Measurements from ENCODE around the gene POLRMT.
"Not testable (repeated sequence)": the region's sequence is repeated elsewhere in the genome, so short reads cannot be mapped to it uniquely, and the experiment has no call there.

POLRMT gene

DNA sequence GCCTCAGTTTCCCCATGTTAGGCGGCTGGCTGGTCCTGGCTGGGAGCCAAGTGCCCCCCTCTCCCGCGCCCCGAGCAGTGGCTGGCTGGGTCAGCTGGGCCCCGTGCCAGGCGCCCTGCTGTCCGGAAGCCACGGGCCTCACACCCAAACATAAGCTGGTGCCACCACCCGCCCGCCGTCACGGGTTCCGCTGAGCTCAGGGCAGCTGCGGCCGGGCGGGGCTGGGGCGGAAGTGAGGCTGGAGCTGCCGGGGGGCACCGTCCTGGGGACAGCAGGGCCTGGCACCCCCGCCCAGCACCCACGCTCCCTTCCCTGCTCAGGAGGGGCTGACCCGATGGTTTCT is 24.4 kb downstream of the POLRMT start:
- DNase-seq: no peak

DNA sequence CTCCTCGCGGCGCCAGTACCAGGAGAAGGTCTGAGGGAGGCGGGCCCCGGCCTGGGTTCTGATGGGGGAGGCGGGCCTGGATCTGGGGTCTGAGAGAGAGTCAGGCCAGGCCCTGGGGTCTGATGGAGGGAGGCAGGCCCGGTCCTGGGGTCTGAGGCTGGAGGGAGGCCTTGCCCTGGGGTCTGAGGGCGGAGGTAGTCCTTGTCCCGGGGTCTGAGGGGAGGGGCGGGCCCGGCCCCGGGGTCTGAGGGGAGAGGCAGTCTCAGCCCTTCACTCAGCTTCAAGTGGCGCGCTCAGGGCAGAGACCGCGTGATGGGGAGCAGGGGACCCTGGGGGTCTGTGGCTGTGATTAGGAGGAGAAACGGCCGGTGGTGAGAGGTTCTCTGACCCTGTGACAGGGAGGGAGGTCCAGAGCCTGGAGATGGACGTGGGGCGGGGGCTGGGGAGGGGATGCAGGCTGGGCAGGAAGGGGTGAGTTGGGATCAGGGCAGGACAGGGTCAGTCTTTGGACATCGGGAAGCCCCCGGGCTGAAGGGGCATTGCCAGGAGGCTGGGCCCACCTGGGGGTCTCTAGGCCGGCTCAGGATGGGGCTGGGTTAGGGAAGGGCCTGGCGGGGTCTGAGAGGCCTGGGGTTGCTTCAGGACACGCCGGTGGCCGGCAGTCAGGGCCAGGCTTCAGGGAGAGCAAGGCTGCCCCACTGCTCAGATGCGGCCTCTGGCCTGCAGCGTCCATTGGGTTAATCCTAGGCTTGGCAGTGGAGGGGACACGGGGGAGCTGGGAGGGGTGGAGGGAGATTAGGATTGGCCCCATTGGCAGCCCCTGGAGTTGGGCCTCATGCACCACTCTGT is 25.0 kb downstream of the POLRMT start:
- no peak for DNase-seq

DNA sequence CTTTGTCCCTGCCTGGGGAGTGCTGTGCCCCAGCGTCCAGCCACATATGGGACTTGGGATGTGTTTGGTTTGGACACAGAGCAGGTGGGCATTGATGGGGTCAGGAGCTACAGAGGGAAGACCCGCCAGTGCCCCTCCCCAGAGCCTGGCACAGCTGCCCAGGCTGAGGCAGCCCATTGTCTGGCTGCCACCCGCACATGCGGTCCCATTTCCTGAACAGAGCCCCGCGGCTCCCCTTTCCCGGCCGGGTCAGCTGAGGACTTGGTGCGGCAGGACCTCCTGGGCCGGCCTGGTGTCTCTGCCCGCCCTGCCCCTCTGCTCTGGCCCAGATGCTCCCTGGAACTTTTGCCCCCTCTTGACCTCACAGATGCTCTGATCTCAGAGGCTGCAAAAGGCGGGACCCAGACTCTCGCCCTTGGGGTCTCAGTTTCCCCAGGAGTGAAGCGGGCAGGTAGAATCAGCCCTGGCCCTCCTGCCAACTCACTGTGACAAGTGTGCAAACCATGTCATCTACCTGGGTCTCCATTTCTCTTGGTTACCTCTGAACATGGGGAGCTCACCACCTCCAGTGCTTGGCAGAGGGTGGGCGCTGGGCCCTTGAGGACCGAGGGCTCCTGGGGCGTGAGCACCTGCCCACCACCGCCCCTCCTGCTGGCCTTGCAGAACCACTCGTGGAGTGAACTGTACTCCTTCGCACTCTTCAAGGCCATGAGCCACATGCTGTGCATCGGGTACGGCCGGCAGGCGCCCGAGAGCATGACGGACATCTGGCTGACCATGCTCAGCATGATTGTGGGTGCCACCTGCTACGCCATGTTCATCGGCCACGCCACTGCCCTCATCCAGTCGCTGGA is 25.8 kb downstream of the POLRMT start:
- no peak for DNase-seq

- DNase-seq: not testable (repeated sequence)
These were observed 28.0 kb downstream of the POLRMT start for GRCh38 chr19:605061-605971.

DNA sequence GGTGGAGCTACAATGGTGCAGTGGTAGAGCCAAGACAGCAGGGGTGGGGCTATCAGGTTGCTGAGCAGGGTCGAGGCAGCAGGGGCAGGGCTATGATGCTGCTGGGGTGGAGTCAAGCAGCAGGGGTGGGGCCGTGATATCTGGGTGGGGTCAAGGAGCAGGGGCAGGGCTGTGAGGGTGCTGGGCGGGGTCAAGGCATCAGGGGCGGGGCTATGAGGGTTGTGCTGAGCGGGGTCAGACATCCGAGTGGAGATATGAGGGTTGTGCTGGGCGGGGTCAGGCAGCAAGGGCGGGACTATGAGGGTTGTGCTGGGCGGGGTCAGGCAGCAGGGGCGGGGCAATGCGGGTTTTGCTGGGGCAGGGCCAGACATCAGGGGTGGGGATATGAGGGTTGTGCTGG is 29.0 kb downstream of the POLRMT start:
- peak; percentile 37 to 60 for DNase-seq

- DNase-seq: not testable (repeated sequence)
These were observed 29.6 kb downstream of the POLRMT start for GRCh38 chr19:603779-604178.

- DNase-seq: not testable (repeated sequence)
These were observed 30.1 kb downstream of the POLRMT start for GRCh38 chr19:603302-603639.

DNA sequence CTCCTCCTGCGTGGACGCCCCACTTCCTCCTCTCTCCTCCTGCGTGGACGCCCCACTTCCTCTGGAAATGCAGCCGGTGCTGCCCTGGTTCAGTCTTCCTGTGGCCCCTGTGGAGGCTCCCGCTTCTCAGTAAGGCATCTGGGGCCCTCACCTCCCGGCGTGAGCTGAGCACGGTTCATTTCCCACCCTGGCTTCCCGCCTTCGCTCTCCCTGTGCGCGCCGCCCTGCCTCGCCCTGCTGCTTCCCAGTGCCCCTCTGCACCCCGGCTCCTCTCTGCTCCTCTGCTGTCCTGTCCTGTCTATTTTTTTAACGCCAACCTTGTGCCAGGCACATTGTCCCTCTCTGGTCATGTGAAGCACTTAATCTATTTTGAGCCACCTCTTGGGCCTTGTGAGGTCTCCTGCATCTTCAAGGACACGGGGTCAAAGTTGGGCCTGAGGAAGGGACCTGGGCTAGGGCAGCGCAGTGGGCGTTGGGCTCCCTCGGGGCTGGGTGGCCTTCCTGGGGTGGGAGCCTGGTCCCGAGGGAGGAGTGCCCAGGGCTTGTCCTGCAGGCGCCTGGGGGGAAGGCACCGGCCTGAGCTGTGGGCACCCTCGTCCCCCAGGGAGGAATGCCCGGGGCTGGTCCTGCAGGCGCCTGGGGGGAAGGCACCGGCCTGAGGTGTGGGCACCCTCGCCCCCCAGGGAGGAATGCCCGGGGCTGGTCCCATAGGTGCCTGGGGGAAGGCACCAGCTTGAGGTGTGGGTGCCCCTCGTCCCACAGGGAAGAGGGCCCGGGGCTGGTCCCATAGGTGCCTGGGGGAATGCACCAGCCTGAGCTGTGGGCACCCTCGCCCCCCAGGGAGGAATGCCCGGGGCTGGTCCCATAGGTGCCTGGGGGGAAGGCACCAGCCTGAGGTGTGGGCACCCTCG is 30.7 kb downstream of the POLRMT start:
- DNase-seq: no peak

GRCh38 chr19:601790-602189 is 31.5 kb downstream of the POLRMT start:
- no peak for DNase-seq

- DNase-seq: no peak
These were observed 32.0 kb downstream of the POLRMT start for GRCh38 chr19:601310-601709.

- DNase-seq: no peak
These were observed 35.7 kb downstream of the POLRMT start for GRCh38 chr19:597406-598315.

DNA sequence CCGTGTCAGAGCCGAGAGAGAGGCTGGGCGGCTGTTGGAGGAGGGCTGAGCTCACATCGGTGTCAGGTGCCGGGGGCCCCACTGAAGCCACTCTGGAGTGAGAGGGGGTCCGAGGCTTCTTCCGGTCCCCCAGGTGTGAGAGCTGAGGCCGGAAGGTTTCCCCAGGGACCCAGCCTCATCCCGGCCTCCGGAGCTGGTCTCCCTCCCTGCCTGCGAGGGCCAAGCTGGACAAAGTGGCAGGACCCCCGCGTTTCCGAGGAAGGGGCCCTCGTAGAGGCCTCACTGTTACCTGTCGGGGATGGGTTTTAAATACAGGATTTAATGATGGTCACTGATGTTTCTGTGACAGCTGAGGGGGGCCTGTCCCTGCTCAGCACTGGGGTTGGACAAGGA is 37.1 kb downstream of the POLRMT start:
- no peak for DNase-seq

GRCh38 chr19:595326-596262 is 37.7 kb downstream of the POLRMT start:
- no peak for DNase-seq

- DNase-seq: no peak
These were observed 39.0 kb downstream of the POLRMT start for GRCh38 chr19:594265-594870.

- no peak for DNase-seq
These were observed 39.8 kb downstream of the POLRMT start for GRCh38 chr19:593505-593904.

DNA sequence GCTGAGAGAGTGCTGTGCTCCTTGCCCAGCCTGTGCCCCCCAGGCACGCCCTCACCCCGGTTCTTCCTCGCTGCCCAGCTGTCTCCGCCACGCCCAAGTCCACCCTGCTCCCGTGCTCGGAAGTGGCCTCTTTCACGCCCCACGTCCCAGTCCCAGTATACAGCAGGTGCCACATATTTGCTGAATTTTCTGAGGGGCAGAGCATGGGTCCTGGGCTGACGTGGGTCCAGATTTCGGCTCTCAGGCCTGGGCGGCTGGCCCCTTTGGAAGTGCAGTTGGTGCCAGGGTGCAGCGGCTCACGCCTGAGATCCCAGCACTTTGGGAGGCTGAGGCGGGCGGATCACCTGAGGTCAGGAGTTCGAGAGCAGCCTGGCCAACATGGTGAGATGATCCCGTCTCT is 40.3 kb downstream of the POLRMT start:
- no peak for DNase-seq

DNA sequence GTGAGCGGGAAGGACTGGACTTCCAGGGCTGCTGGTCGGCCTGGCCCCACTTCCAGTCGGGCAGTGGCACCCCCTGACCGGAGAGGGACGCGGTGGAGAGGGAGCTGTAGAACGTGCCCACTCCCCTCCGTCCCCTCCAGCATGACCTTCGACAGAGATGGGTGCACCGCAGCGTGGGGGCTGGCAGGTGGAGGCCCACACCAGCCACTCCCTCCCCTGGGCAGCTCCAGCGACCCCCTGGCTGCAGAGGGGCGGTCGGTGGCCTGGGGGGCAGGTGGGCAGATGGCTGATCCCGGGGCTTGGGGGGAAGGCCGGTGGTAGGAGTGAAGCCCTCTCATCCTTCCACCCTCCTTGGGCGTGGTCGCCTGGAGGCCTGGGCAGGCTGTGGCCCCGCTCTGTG is 41.2 kb downstream of the POLRMT start:
- DNase-seq: no peak

DNA sequence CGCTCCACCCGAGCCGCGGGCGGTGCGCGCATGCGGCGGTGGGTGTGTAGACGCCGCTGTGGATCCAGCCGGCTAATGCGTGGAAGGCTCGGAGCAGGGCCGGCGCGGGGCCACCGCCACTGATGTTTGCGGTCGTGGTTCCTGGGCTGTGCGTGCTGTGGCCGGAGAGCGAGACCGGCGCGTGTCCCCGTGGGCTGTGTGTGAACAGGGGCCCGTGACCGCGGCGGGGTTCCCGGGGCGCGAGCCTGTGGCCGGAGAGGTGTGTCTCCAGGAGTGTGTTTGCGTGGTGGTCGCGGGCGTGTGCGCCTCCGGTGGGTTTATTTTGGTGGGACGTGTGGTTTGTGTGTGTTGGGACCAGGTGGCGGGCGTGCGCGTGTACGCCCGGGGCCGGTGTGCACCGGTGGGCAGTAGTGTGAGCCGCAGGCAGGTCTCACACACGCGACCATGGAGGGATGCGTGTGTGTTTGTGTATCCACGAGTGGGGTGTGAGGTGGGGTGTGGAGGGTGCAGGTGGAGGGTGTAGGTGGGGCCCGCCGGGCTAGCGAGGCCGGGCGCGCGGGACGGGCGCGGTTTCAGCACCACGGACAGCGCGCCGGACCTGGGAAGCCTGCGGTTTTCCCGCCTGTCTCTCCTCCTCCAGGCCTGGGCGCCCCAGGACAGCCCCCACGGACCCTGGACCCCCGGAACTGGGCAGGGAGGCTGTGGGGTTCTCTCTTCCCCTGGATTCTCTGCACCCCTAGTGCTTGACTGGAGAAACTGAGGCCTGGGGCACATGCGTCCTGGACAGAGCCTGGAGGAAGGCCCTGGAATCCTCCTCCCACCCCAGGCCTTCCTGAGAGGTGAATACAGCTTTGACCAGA is 42.0 kb downstream of the POLRMT start:
- no peak for DNase-seq
